Gastroesophageal sphincter (tissue), 4 donors: Measurements from ENCODE around the gene IKBKE. TPM values are rescaled to one million over a fixed set of nuclear protein-coding genes. Genes with fewer than 3 reads are reported as not detected.

Source experiments
- ATAC-seq: fragments of 150-250 bp; one replicate; pipeline ENCODE4 v1.9.1; 2016; ENCODE audit warnings: mild to moderate bottlenecking, moderate library complexity
- H3K27ac ChIP-seq, 4 donors: fragments of 200-600 bp; sonication (generic) in 3 of 4; 1 replicate in 3 of 4; 2 replicates in 1 of 4; pipeline ENCODE4 v1.5.1; 2016 to 2019
- H3K27me3 ChIP-seq: fragments of 200-600 bp; sonication (generic); one replicate; pipeline ENCODE4 v1.5.1; 2019
- H3K36me3 ChIP-seq, 2 donors: fragments of 200-600 bp; sonication (generic); one replicate each; pipeline ENCODE4 v1.5.1; 2019; ENCODE audit warnings: control low read depth in 1 of 2
- H3K4me1 ChIP-seq, 3 donors: fragments of 200-600 bp; sonication (generic); 1 replicate in 2 of 3; 2 replicates in 1 of 3; pipeline ENCODE4 v1.5.1; 2016 to 2019; ENCODE audit warnings: control low read depth in 2 of 3
- H3K4me3 ChIP-seq, 2 donors: fragments of 200-600 bp; sonication (generic); one replicate each; pipeline ENCODE4 v1.5.1; 2019; ENCODE audit warnings: mild to moderate bottlenecking in 1 of 2, moderate library complexity in 1 of 2
- H3K9me3 ChIP-seq, 3 donors: fragments of 200-600 bp; sonication (generic); one replicate each; pipeline ENCODE4 v1.5.1; 2017 to 2019; ENCODE audit warnings: control low read depth in 2 of 3
- EP300 ChIP-seq: sonication (generic); formaldehyde crosslinking; IDR thresholded peaks from one replicate; pipeline ENCODE4 v1.6.1; 2017; ENCODE audit warnings: antibody characterized with exemption, mild to moderate bottlenecking
- POLR2A ChIP-seq, 2 donors: fragments of 450-650 bp; IDR thresholded peaks; one replicate each; pipeline ENCODE4 v1.6.1; 2017; ENCODE audit warnings: antibody characterized with exemption in 2 of 2, mild to moderate bottlenecking in 2 of 2, moderate library complexity in 1 of 2
- POLR2AphosphoS5 ChIP-seq: sonication (generic); formaldehyde crosslinking; IDR thresholded peaks from one replicate; pipeline ENCODE4 v1.6.1; 2017; ENCODE audit warnings: antibody characterized with exemption
- WGBS, 2 donors: methylation state at CpG; one replicate each; pipeline ENCODE4 v1.1.5; 2018; ENCODE audit warnings: low coverage in 1 of 2; 5-methylcytosine and 5-hydroxymethylcytosine counted together
- total RNA-seq, 4 donors: library from RNA; depleted of rRNA; stranded (reverse); fragments of >200 nt; gene quantifications; one replicate each; pipeline ENCODE4 v1.1.0, GENCODE V29; 2016
- TF ChIP-seq, protein P1 (sequence below), 4 experiments: fragments of 200-600 bp in 2 of 4; fragments of 450-650 bp in 2 of 4; sonication (generic) in 1 of 4; IDR thresholded peaks; one replicate each; pipeline ENCODE4 v1.5.1; 2017 to 2019; ENCODE audit warnings: antibody characterized with exemption in 4 of 4, mild to moderate bottlenecking in 2 of 4, moderate library complexity in 2 of 4

IKBKE gene
- total RNA-seq, 4 donors from 2014 or later = 2.2 to 3.9 (median 2.7) TPM

GRCh38 chr1:206508956-206509355 is 38.7 kb downstream of the IKBKE start:
- TF ChIP-seq POLR2AphosphoS5 (peak; percentile 18), EP300 (no peak)
- Histone ChIP-seq H3K36me3 (no peaks in the 10 kb centered on the region), H3K9me3 (no peaks in the 10 kb centered on the region), H3K4me3 (peak overlapping the region in 1 of 2 donors; percentile 75), H3K27me3 (peaks cover 38% of the 10 kb centered on the region), H3K4me1 (peaks cover 0 to 57% (median 10%) of the 10 kb centered on the region in 3 donors), H3K27ac (peak overlapping the region in 2 of 4 donors; percentile 6 to 61)
- 20 to 43% methylated on average over 2 to 5 of the region's 6 CpGs for WGBS, 2 donors
- peak; percentile 26 for ATAC-seq

DNA sequence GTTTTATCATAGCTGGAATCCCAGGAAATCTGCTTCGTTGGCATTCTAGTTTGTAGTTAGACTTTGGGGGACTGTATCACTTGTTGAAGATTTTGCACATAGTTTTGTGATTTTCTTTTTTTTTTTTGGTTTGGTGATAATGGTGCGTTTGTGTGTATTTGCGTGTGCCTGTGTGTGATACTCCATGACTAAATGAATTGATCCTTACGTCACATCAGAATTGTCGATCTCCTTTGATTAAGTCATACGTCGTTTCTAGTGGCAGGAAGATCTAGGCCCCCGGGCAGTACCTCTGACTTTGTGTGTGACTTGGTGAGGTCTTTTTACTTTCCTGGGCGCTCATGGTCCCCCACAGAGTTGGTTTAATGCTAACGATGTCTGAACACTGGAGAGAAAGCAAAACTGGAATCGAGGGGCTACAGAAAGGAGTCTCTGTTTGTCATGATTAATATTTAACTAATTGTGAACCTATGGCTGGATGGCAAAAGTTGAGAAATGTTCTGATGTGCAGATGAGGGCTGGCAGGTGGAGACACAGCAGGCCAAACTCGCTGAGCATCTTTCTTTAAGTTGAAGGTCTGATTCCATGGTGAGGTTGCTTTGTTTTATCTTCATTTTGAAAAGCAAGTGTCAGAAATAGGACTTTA is 39.5 kb downstream of the IKBKE start:
- no peaks in the 10 kb centered on the region for H3K9me3 ChIP-seq
- no peaks in the 10 kb centered on the region for H3K36me3 ChIP-seq
- no peak for ATAC-seq
- H3K4me1 ChIP-seq = peaks cover 0 to 57% (median 6%) of the 10 kb centered on the region in 3 donors
- 60 to 88% methylated on average over 2 to 10 of the region's 12 CpGs for WGBS, 2 donors
- H3K27me3 ChIP-seq = peaks cover 38% of the 10 kb centered on the region
- no peak for TF ChIP-seq EP300
- no peak for TF ChIP-seq POLR2A (IDR thresholded peaks at IDR 0.05)
- H3K27ac ChIP-seq = no peak overlapping the region
- no peak overlapping the region for H3K4me3 ChIP-seq

- H3K36me3 ChIP-seq = no peaks in the 10 kb centered on the region
- H3K27ac ChIP-seq = no peak overlapping the region
- H3K9me3 ChIP-seq = no peaks in the 10 kb centered on the region
- no peak for ATAC-seq
- H3K4me3 ChIP-seq = no peak overlapping the region
- TF ChIP-seq, protein P1, sequence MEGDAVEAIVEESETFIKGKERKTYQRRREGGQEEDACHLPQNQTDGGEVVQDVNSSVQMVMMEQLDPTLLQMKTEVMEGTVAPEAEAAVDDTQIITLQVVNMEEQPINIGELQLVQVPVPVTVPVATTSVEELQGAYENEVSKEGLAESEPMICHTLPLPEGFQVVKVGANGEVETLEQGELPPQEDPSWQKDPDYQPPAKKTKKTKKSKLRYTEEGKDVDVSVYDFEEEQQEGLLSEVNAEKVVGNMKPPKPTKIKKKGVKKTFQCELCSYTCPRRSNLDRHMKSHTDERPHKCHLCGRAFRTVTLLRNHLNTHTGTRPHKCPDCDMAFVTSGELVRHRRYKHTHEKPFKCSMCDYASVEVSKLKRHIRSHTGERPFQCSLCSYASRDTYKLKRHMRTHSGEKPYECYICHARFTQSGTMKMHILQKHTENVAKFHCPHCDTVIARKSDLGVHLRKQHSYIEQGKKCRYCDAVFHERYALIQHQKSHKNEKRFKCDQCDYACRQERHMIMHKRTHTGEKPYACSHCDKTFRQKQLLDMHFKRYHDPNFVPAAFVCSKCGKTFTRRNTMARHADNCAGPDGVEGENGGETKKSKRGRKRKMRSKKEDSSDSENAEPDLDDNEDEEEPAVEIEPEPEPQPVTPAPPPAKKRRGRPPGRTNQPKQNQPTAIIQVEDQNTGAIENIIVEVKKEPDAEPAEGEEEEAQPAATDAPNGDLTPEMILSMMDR (IDR thresholded peaks at IDR 0.05) = no peak
- TF ChIP-seq POLR2AphosphoS5 = no peak
- no peak for TF ChIP-seq EP300
- no peak for TF ChIP-seq POLR2A (IDR thresholded peaks at IDR 0.05)
- H3K4me1 ChIP-seq = peaks cover 0 to 56% (median 6%) of the 10 kb centered on the region in 3 donors
- 91 to 100% methylated on average over 4 of the region's 5 CpGs for WGBS, 2 donors
- H3K27me3 ChIP-seq = peaks cover 37% of the 10 kb centered on the region
These were observed 40.1 kb downstream of the IKBKE start for GRCh38 chr1:206510371-206510770.

GRCh38 chr1:206511362-206512057 is 41.2 kb downstream of the IKBKE start:
- Histone ChIP-seq H3K4me1 (peaks cover 0 to 54% (median 6%) of the 10 kb centered on the region in 3 donors), H3K27me3 (peaks cover 25% of the 10 kb centered on the region), H3K36me3 (no peaks in the 10 kb centered on the region), H3K27ac (peak overlapping the region in 1 of 4 donors; percentile 57), H3K9me3 (no peaks in the 10 kb centered on the region), H3K4me3 (no peak overlapping the region)
- 83 to 86% methylated on average over 4 of the region's 14 CpGs for WGBS, 2 donors
- no peak for TF ChIP-seq POLR2A (IDR thresholded peaks at IDR 0.05)
- TF ChIP-seq, protein P1 (IDR thresholded peaks at IDR 0.05) = no peak
- no peak for TF ChIP-seq EP300
- no peak for TF ChIP-seq POLR2AphosphoS5
- no peak for ATAC-seq

- H3K36me3 ChIP-seq = no peaks in the 10 kb centered on the region
- H3K4me3 ChIP-seq = no peak overlapping the region
- no peak for ATAC-seq
- 42 to 62% methylated on average over 5 to 8 of the region's 14 CpGs for WGBS, 2 donors
- no peaks in the 10 kb centered on the region for H3K9me3 ChIP-seq
- peaks cover 18% of the 10 kb centered on the region for H3K27me3 ChIP-seq
- H3K27ac ChIP-seq = peak overlapping the region in 1 of 4 donors; percentile 57
- TF ChIP-seq POLR2A (IDR thresholded peaks at IDR 0.05) = no peak
- TF ChIP-seq, protein P1 (IDR thresholded peaks at IDR 0.05) = no peak
- H3K4me1 ChIP-seq = peaks cover 0 to 47% (median 6%) of the 10 kb centered on the region in 3 donors
These were observed 42.0 kb downstream of the IKBKE start for GRCh38 chr1:206512058-206512850.
